SU-DHL-6 (cell line): ENCODE data around the gene UCN.
"Not testable (repeated sequence)": the region's sequence is repeated elsewhere in the genome, so short reads cannot be mapped to it uniquely, and the experiment has no call there.

Source experiments
- CTCF ChIP-seq: fragments of 200-600 bp; sonication (generic); IDR thresholded peaks from one replicate; pipeline ENCODE4 v1.5.1; 2017; ENCODE audit warnings: antibody characterized with exemption, mild to moderate bottlenecking, low read length, moderate library complexity; ENCODE audit not compliant: insufficient read depth, poor library complexity, severe bottlenecking
- EZH2phosphoT487 ChIP-seq: fragments of 200-600 bp; sonication (generic), shearing (Covaris generic); conservative IDR thresholded peaks from 2 replicates; pipeline ENCODE4 v1.6.1; 2018; ENCODE audit warnings: mild to moderate bottlenecking, antibody characterized with exemption, low read length, moderate library complexity, mixed read lengths

GRCh38 chr2:27353386-27353761 lies 45.1 kb upstream of the UCN start:
- not testable (repeated sequence) for TF ChIP-seq CTCF, EZH2phosphoT487
